ENCODE data around the gene EPB41L3.
"Not testable (repeated sequence)": the region's sequence is repeated elsewhere in the genome, so short reads cannot be mapped to it uniquely, and the experiment has no call there.

EPB41L3 gene

DNA sequence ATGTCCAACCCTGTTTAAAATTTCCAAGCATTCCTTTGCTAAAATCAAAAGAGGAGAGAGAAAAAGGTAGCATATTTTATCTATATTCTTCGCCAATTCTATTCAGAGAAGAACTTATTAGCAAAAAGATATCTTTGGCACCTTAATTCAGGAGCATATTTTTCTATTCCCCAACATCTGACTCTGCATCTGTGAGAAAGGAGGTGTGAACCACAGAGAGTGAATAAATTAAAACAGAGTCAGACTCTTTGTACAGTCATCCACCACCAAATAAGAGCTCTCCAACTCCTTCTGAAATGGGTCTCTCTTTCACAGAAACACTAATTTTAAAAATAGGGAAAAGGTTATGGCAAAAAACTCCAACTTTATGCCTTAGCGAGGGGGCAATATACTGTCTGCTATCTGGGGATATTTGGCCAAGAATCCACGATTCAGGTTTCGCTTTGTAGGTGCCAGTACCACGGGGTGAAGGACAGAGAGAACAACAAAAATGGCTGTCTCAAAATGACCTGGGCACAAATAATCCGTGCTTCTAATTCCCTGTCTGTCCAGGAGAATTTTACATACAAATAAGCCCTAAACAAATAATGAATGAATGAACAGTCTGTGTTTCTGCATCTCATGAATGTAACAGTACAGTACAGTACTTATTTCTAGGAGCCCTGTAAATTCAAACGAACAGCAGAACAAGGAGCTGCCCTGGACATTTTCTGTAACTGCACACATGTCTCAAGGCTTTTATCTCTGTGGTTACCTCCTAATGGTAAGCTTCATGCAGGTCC, 43.4 kb downstream of the EPB41L3 start:
- no peak for DNase-seq (ENCODE audit: low read depth in 2 of 2, low spot score in 1 of 2)

DNA sequence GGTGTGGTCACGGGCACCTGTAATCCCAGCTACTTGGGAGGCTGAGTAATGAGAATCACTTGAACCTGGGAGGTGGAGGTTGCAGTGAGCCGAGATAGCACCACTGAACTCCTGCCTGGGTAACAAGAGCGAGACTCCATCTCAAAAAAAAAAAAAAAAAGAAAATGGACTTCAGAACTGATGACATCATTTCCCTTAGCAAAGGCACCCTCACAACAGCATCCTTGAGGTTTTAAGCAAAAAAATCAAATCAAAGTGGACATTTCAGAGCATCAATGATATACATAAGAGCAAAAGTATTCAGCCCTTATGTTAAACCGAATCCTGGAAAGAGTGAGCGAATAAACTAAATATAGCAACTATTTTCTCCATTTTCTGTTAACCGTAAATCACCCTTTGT, 45.3 kb downstream of the EPB41L3 start:
- DNase-seq (ENCODE audit: low read depth in 2 of 2, low spot score in 1 of 2), result no peak

DNA sequence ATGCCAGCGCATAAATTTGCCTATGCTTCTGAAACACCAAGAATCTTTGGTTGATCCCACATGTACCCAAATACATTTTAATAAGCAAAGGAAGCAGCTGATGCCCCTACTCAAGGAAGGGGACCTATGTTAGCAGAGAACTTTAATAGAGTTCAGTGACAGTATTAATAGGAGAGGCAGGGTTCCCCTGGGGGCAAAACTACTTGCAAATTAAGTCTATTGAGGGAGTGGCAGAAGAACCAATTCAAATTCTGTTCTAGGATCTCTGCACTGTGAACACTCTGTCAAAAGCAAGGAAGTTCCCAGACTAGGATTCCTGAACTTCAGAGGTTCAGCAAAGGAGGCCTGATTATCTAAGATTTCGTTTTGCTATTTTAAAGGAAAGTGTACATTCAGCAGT, 47.5 kb downstream of the EPB41L3 start:
- no peak for DNase-seq (ENCODE audit: low read depth in 2 of 2, low spot score in 1 of 2)

DNA sequence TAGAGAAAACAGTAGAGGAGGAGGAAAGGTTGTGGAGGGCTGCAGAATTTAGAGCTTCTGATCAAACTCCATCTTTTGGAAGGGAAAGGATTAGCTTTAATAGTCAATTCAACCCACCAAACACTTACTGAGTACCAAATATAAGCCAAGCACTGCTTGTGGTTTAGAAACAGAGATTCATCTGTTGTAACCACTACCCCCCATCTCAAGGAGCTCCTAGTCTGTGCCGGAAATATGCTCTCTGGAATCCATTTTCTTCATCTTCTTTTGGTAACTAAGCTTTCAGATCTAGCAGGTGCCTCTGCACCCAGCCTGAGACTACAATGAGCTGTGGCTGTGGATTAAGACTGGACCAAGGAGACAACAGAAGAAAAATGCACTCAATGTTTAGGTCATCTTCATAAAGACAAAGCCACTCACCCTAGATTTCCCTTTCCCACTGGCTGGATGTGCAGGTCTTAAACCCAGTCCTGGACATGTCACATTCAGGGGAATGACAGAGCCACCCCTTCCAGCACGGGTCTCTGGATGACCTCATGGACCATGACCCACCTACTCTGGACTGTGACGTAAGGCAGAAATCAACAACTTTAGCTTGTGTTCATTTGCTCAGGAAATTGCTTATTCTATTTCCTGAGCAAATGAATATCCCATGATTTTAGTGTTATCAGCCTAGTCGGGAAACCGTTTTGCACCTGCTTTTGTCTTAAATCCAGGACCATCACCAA, 52.9 kb downstream of the EPB41L3 start:
- no peak for DNase-seq (ENCODE audit: low read depth in 2 of 2, low spot score in 1 of 2)

DNA sequence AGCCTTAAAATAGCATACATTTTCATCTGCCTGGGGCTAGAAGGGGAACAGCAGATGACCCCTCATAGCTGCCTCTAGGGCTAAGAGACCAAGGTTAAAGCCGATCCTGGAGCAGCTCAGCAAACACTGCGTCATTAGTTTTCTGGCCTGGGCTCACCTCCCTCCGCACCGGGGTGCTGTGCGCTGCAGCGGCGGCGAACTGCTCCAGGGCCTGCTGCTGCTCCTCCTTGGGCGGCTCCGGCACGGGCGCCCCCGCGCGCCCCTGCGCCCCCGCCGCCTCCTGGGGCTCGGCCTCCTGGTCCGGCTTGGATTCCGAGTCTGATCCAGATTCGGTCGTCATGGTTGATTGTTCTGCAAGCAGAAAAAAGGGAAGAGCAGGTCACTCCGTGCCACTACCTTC, 55.0 kb downstream of the EPB41L3 start:
- no peak for DNase-seq (ENCODE audit: low read depth in 2 of 2, low spot score in 1 of 2)

DNA sequence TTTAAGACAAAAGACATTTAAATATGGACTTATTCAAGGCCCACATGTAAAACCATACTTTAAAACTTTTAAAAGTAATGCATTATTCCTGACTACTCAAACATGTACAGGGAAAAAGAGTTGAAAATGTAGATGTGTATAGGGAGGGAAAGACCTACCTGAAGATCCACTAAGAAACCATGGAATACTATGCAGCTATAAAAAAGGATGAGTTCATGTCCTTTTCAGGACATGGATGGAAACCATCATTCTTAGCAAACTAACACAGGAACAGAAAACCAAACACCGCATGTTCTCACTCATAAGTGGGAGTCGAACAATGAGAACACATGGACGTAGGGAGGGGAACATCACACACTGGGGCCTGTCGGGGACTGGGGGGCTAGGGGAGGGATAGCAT, 55.8 kb downstream of the EPB41L3 start:
- not testable (repeated sequence) for DNase-seq (ENCODE audit: low read depth in 2 of 2, low spot score in 1 of 2)

DNA sequence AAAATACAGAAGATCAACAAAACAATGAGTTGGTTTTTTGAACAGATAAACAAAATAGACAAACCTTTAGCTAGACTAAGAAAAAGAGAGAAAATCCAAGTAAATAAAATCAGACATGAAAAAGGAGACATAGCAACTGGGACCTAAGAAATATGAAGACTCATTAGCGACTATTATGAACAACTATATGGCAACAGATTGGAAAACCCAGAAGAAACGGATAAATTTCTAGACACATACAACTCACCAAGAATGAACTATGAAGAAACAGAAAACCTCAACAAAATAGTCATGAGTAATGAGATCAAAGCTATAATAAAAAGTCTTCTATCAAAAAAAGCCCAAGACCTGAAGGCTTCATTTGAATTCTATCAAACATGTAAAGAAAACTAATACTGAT, 59.3 kb downstream of the EPB41L3 start:
- no peak for DNase-seq (ENCODE audit: low read depth in 2 of 2, low spot score in 1 of 2)

DNA sequence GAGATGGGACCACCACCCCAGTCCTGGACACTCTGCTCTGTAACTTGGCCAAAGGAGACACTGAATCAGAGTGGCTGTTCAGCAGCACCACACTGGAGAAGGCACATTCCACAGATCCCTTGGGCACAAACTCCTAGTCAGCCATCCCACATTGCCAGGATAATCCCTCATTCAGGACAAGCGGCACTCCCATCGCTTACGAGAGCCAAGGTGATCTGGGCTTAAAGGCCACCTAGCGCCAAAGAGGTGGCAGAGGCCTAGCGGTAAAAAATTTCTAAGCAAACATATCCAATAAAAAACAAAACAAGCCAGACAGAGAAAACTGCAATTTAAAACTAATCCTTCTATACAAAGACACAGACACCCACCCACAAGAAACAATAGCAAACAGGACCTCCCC, 62.2 kb downstream of the EPB41L3 start:
- DNase-seq (ENCODE audit: low read depth in 2 of 2, low spot score in 1 of 2), result no peak

DNA sequence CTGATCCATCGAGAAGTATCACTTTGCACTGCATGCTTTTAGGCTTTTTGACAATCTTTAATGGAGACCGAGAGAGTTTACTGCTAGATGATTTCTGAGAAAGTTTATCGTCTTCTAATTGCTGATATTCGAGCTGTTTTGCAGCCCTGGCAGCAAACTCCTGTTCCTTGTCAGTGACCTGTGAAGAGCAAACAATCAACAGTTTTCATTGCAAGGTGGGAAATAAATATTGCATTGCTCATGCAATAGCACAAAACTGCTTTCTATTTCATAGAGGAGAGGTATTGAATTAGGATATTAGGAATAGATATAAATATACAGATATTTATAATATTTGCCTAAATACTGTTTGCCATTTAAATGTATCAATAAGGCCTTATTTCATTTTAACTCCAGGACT, 65.5 kb downstream of the EPB41L3 start:
- no peak for DNase-seq (ENCODE audit: low read depth in 2 of 2, low spot score in 1 of 2)

DNA sequence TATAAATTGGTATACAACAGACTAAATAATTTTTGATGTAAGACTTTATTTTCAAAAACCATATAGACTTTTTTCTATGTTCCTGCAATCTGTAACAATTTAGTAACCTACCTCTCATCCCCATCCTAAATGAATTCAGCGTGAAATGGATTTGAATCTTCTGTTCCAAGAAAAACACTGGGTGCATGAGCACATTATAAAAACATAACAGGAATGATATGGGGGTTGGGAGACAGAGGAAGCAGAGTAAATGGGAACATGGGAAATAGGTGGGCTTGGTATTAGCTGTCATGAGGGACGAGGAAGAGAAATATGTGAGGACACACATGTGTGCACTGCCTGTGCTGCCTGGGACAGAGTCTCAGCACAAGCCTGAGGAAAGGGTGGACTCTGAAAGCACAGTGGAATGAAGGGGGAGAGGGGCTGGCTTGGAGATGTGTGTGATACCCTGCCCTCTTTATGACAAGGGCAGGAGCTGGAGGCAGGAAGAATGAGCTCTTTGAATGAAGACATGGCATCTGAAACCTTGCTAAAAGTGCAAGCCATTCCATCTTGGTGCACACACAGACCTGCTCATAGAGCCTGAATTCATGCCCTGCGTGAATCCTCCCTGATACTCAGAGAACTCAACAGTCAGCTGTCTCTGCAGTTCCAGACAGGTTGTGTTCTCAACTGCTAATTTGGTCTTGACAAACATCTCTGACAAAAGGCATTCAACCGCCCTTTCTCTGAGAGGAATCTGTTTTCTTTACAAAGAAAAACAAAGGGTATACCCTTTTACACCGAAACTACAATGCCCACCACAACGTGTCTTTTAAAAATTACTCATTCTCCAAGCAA, 66.6 kb downstream of the EPB41L3 start:
- no peak for DNase-seq (ENCODE audit: low read depth in 2 of 2, low spot score in 1 of 2)

DNA sequence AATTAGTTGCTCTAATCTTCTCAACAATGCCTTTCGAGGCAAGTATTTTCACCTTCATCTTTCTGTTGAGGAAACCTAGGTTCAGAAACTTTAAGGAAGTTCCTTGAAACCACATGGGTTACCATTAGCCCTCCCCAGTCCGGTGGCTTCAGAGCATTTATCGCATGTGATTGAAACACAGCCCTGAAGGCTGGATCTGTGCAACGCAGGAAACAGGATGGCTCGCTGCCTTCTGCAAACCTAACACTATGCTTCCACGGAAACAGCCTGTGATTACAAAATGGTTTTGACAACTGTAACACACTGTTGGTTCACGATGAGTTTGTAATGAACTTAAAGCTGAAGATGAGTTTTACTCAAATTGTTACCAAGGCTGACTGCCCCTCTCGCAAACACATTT, 68.5 kb downstream of the EPB41L3 start:
- no peak for DNase-seq (ENCODE audit: low read depth in 2 of 2, low spot score in 1 of 2)

DNA sequence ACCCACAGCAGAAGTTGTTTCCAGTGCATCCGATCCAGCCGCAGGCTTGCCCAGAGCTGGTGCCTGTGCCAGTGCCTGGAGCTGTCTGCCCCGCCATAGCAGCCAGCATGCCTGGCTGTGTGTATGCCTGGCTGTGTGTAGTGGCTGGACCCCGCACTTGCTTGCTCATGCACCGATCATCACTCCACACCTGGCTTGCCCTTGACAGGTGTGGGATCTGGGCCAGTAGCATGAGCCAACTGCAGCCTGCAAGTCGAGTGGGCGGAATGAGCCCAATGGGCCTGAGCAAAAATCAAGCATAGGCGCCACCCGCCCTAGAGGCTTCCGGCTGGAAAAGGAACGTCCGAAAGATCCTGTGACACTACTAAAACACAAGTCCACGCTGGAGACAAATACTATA, 74.5 kb downstream of the EPB41L3 start:
- DNase-seq (ENCODE audit: low read depth in 2 of 2, low spot score in 1 of 2), result no peak

DNA sequence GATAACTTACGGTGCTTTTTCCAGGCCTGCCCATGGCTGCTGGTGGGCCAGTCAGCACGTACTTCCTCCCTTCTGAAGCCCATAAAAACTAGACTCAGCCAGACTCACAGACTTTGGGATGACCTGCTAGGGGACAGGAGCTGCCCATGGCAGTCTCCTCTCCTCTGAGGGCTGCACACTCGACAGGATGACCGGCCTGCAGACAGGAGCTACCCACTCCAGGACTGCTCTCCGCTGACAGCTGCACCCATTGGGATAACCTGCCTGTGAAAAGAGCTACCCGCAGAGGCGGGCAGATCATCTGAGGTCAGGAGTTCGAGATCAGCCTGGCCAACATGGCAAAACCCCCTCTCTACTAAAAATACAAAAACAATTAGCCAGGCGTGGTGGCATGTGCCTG, 75.4 kb downstream of the EPB41L3 start:
- DNase-seq (ENCODE audit: low read depth in 2 of 2, low spot score in 1 of 2), result no peak

DNA sequence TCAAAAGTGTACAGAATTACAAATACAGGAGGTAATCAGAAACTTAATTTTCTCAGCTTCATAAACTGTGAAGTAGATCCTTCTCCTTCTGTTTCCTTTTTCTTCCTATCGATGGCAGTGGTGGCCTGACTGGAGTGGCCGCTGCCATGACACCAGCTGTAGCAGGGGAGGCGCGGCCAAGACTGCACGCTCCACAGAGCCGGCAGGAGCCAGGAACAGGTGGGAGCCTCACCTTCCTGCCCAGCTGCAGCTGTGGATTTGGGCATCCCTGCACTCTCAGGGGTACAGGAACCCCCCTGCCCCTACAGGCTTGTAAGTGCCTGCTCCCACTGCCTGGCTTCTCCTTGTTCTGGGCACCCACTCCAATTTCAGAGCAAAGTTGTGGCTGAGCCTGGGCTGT, 76.1 kb downstream of the EPB41L3 start:
- no peak for DNase-seq (ENCODE audit: low read depth in 2 of 2, low spot score in 1 of 2)

DNA sequence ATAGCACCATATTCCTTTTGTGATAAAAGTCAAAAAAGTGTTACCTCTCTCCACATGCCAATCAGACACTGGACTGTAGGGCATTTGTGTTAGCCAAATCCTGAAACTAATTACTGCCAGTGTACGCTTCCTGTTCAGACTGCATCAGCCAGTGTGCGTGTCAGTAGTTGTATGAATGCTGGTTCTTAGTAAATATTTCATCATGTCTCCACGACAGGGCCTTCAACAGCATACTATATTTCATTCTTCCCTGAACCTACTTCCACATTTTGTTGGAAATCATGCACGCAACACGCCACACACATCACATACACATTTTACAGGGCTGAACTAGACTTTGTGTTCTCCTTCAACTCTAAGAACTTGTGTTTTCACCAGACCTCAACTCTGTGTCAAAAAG, 77.5 kb downstream of the EPB41L3 start:
- no peak for DNase-seq (ENCODE audit: low read depth in 2 of 2, low spot score in 1 of 2)

DNA sequence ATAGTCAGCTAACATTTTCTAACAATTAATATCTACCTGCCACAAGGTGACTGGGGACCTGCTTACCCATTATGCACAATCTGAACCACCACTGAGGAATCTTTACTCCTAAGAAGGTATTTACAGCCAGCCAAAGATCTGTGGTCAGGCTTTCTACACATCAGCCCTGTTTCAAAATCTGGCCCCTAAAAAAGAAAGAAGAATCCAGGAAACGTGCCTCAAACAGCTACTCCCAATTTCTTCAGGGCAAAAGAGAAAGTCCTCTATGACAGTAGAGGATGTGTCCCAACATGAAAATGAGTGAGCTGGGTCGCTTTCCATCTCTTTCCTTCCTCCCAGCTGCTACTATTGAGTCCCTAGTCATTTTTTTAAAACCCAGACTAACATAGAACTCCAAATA, 79.5 kb downstream of the EPB41L3 start:
- no peak for DNase-seq (ENCODE audit: low read depth in 2 of 2, low spot score in 1 of 2)

DNA sequence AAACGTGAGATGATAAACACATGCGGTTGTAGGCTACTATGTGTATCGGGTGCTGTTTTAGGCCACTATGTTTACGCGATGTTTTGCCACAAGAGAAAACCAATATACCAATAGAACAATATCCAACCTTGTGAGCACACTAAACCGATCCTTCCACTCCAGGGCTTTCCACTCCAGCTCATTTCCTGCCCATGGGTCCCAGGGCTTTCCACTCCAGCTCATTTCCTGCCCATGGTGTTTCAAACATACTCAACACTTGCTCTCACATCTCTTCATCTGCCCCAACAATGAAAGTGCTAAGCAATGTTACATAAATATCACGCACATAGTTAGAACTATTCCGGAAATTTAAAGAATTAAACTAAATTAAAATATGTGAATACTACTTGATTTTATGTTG, 80.0 kb downstream of the EPB41L3 start:
- no peak for DNase-seq (ENCODE audit: low read depth in 2 of 2, low spot score in 1 of 2)

DNA sequence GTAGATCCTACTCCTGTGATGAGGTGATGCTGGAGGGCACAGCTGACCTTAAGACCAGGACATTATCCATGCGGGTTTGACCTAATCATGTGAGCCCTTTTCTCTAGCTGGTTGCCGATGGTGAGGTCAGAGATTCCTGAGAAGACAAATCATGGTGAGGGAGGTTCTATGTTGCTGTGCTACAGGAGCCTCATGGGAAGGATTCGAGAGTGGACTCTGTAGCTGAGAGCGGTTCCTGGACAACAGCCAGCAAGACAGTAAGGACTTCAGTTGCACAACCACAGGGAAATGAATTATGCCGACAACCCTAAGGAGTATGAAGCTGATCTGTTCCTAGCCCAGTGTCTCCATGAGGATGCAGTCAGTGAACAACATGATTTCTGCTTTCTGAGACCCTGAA, 80.4 kb downstream of the EPB41L3 start:
- no peak for DNase-seq (ENCODE audit: low read depth in 2 of 2, low spot score in 1 of 2)

DNA sequence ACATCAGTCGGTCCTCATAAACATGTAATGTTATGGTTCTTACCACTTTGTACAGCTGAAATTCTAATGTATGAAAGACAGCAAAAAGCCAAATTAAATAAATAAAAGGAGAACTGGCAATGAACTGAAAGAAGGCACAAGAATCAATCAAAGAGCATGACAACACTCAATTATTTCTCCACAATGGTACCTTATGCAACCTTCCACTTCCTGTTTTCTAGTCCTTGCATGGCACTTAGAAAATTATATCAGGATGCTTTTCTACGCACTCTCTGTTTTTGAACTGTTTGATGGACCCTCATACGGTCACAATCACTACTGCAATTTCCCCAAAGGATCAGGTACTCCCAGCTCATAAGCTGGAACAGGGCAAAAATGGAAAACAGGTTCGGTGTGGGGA, 81.6 kb downstream of the EPB41L3 start:
- DNase-seq (ENCODE audit: low read depth in 2 of 2, low spot score in 1 of 2), result no peak

DNA sequence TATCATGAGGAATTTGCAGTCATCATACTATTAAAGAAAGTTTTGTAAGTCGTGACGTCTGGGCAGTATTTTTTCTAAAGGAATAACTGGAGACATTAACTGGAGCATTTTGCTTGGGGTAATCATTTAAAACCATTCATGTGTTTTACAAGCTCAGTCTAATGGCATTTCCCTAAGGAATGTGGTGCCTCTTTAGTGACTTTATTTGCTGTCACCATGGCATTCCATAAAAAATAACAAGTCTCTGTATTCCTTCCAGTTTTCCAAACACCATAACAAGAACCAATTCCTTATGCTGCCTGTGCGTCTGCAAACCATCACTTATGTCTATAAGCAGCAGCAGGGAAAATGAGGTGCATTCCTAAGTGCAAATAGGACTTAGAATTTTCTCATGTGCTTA, 82.8 kb downstream of the EPB41L3 start:
- no peak for DNase-seq (ENCODE audit: low read depth in 2 of 2, low spot score in 1 of 2)

DNA sequence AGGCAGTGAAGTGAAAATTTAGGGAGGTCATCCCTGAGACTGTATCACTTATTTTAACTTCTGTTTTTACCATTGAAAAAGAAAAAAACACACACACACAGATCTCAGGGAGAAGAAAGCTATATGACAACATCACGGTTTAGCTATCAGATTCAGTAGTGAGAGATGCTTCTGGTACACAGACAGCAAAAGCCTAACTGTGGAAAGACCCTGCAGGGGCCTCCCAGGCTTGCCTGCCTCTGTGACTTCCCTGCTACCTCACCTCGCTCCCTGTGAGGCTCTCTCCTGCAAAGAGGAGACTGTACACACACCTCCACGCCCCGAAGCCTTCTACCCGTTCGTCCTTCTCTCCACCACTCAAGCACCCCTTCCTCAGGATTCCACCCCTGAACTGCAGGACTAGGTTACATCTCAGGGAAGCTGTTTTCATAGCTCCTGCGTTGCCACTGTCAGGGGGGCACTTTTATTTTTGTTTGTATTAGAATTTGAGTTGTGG, 86.3 kb downstream of the EPB41L3 start:
- DNase-seq (ENCODE audit: low read depth in 2 of 2, low spot score in 1 of 2), result no peak

All from stimulated activated CD8-positive, alpha-beta memory T cell treated with anti-CD3 and anti-CD28 coated beads, Interleukin-4, amount 100 ng/mL, for 4 hours (primary cell).